ENCODE results near the gene TUNAR.

DNA sequence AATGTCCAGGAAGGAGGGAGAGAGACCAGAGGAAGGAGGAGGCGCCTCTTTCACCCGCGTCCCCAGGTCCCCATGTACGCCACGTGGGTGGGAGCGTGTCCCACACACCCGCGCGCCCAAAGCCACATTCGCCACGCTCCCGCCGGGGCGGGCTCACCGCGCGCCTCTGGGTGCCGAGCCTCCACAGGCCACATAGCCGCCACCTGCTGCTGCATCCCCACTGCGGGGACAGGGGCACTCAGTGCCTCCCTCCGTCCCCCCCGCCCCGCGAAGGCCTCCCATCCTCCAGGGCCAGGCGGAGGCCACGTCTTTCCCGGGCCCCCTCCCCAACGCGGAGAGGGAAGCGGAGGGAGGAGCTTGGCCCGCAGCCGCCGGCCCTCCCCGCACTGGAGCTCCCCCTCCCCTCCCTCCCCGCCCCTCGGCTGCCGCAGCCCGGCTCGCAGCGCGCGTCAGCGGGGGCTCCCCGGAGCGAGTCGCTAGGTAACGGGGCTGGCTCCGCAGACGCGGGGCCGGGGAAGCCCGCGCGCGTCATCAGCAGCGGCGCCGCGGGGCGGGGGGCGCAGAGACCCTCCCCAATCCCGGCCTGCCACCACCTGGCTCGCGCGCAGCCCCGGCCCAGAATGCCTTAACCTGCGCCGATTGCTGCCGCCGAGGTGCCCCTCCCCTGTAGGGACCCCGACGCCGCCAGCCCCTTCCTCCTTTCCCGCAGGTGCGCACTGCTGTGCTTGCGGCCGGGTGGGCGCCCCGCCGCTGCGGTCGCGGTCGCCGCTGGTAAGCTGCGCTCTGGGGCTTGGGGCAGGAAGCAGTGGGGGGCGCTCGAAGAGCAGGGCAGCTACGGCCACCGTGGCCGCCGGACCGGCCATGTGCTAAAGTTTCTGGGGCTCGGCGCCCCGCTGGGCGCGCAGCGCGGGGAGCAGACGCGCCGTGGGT lies 536 bp upstream of the TUNAR start:
- TF ChIP-seq, protein P1, sequence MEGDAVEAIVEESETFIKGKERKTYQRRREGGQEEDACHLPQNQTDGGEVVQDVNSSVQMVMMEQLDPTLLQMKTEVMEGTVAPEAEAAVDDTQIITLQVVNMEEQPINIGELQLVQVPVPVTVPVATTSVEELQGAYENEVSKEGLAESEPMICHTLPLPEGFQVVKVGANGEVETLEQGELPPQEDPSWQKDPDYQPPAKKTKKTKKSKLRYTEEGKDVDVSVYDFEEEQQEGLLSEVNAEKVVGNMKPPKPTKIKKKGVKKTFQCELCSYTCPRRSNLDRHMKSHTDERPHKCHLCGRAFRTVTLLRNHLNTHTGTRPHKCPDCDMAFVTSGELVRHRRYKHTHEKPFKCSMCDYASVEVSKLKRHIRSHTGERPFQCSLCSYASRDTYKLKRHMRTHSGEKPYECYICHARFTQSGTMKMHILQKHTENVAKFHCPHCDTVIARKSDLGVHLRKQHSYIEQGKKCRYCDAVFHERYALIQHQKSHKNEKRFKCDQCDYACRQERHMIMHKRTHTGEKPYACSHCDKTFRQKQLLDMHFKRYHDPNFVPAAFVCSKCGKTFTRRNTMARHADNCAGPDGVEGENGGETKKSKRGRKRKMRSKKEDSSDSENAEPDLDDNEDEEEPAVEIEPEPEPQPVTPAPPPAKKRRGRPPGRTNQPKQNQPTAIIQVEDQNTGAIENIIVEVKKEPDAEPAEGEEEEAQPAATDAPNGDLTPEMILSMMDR (conservative IDR thresholded peaks at IDR 0.05; ENCODE audit: low read depth, low read length) = no peak
- TF ChIP-seq CEBPB (IDR thresholded peaks at IDR 0.05; ENCODE audit: low read depth, low read length) = no peak
- TF ChIP-seq POLR2A (IDR thresholded peaks at IDR 0.05; ENCODE audit: low read depth, low read length) = no peak
- no peak for TF ChIP-seq RFX5 (IDR thresholded peaks at IDR 0.05; ENCODE audit: low read depth, low read length)
- TF ChIP-seq MAZ (IDR thresholded peaks at IDR 0.05; ENCODE audit: borderline replicate concordance, low read depth, low read length) = no peak
- no peak for TF ChIP-seq RAD21 (IDR thresholded peaks at IDR 0.05; ENCODE audit: low read length)
- TF ChIP-seq MXI1 (IDR thresholded peaks at IDR 0.05; ENCODE audit: borderline replicate concordance, low read depth, low read length) = no peak
- no peak for TF ChIP-seq USF2 (IDR thresholded peaks at IDR 0.05; ENCODE audit: low read depth, low read length)
- TF ChIP-seq MAFK (IDR thresholded peaks at IDR 0.05; ENCODE audit: low read depth, low read length) = no peak
- TF ChIP-seq, protein P2, sequence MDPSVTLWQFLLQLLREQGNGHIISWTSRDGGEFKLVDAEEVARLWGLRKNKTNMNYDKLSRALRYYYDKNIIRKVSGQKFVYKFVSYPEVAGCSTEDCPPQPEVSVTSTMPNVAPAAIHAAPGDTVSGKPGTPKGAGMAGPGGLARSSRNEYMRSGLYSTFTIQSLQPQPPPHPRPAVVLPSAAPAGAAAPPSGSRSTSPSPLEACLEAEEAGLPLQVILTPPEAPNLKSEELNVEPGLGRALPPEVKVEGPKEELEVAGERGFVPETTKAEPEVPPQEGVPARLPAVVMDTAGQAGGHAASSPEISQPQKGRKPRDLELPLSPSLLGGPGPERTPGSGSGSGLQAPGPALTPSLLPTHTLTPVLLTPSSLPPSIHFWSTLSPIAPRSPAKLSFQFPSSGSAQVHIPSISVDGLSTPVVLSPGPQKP (IDR thresholded peaks at IDR 0.05; ENCODE audit: borderline replicate concordance, low read depth, low read length) = no peak
- no peak for TF ChIP-seq FOS (IDR thresholded peaks at IDR 0.05; ENCODE audit: low read depth, low read length)
